A549 (cell line): Measurements from ENCODE around the gene ZFAND2B. TPM values are rescaled to one million over a fixed set of nuclear protein-coding genes. Genes with fewer than 3 reads are reported as not detected.

Source experiments
- ATAC-seq, 2 experiments: fragments of 200-7000 bp in 1 of 2; fragments of >200 bp in 1 of 2; cut with Nextera tagmentation in 1 of 2; cut with Tn5 transposase in 1 of 2; 3 replicates each; pipeline versions ENCODE4 v1.8.0 to v1.9.1; 2018 to 2020; ENCODE audit warnings: mild to moderate bottlenecking in 1 of 2, moderate library complexity in 1 of 2
- CTCF ChIA-PET: fragments of 300-600 bp; sonication (Branson Sonifier 250); formaldehyde crosslinking; extraction: SDS; loops from one replicate; lab custom pipeline; 2021; ENCODE audit warnings: antibody characterized with exemption, inconsistent platforms; lab: Yijun Ruan, JAX
- POLR2A ChIA-PET: fragments of 350-600 bp; formaldehyde crosslinking; extraction: SDS; loops from one replicate; lab custom pipeline; 2021; ENCODE audit warnings: antibody characterized with exemption, inconsistent platforms; lab: Yijun Ruan, JAX
- DNase-seq, 2 experiments: peaks; one replicate each; pipeline versions ENCODE4 v3.0.0 to v3.0.0-alpha.2; 2011 to 2016; ENCODE audit warnings: low read depth in 1 of 2, low spot score in 1 of 2
- FAIRE-seq: peaks from 2 replicates; lab custom pipeline; 2011; peaks lifted over from hg19 to GRCh38; lab: Jason Lieb, UNC
- H3K27ac ChIP-seq, 2 experiments: fragments of >200 bp; sonication (Bioruptor Twin); formaldehyde crosslinking; 3 replicates each; pipeline ENCODE4 v1.5.1; 2016 to 2017
- H3K4me1 ChIP-seq: fragments of >200 bp; sonication (Bioruptor Twin); formaldehyde crosslinking; 3 replicates; pipeline ENCODE4 v1.6.1; 2016
- H3K4me2 ChIP-seq: fragments of >200 bp; sonication (Bioruptor Twin); formaldehyde crosslinking; 3 replicates; pipeline ENCODE4 v1.6.1; 2016
- H3K4me3 ChIP-seq: fragments of >200 bp; sonication (Bioruptor Twin); formaldehyde crosslinking; 3 replicates; pipeline ENCODE4 v1.5.1; 2016
- H3K9me3 ChIP-seq: fragments of >200 bp; sonication (Bioruptor Twin); formaldehyde crosslinking; 3 replicates; pipeline ENCODE4 v1.6.1; 2016
- BHLHE40 ChIP-seq: IDR thresholded peaks from 2 replicates; pipeline ENCODE4 v1.6.1; 2012; ENCODE audit warnings: low read depth, low read length, inconsistent platforms
- ESRRA ChIP-seq: fragments of 150-350 bp; IDR thresholded peaks from 2 replicates; pipeline ENCODE4 v1.6.1; 2014; ENCODE audit warnings: mild to moderate bottlenecking, low read length, borderline replicate concordance
- HOXB5 ChIP-seq: fragments of 250-450 bp; sonication (Bioruptor Pico); IDR thresholded peaks from 2 replicates; pipeline ENCODE4 v1.5.0; 2020; ENCODE audit warnings: mild to moderate bottlenecking, moderate library complexity
- NFE2L2 ChIP-seq: fragments of 150-350 bp; conservative IDR thresholded peaks from 2 replicates; pipeline ENCODE4 v1.6.1; 2014; ENCODE audit warnings: low read length
- POLR2A ChIP-seq: IDR thresholded peaks from 2 replicates; pipeline ENCODE4 v1.6.1; 2012; ENCODE audit warnings: mild to moderate bottlenecking, low read length
- RAD21 ChIP-seq, 2 experiments: fragments of >200 bp in 1 of 2; sonication (Bioruptor Twin) in 1 of 2; formaldehyde crosslinking in 1 of 2; IDR thresholded peaks in 1 of 2; conservative IDR thresholded peaks in 1 of 2; 2 replicates in 1 of 2; 3 replicates in 1 of 2; pipeline ENCODE4 v1.6.1; 2012 to 2018; ENCODE audit warnings: inconsistent platforms in 1 of 2
- RARB ChIP-seq: fragments of 250-450 bp; sonication (Bioruptor Pico); IDR thresholded peaks from 2 replicates; pipeline ENCODE4 v1.8.0; 2021; ENCODE audit warnings: mild to moderate bottlenecking, moderate library complexity
- REST ChIP-seq: fragments of 200-600 bp; sonication (generic); IDR thresholded peaks from 2 replicates; pipeline ENCODE4 v1.6.1; 2016; ENCODE audit warnings: antibody characterized with exemption, mild to moderate bottlenecking, moderate library complexity
- SMC3 ChIP-seq: fragments of >200 bp; sonication (Bioruptor Twin); formaldehyde crosslinking; IDR thresholded peaks from 3 replicates; pipeline ENCODE4 v1.6.1; 2018; ENCODE audit warnings: inconsistent platforms
- TFCP2L1 ChIP-seq: fragments of 250-450 bp; sonication (Bioruptor Pico); IDR thresholded peaks from 2 replicates; pipeline ENCODE4 v1.5.0; 2021; ENCODE audit warnings: mild to moderate bottlenecking
- USF2 ChIP-seq: fragments of 450-650 bp; IDR thresholded peaks from 2 replicates; pipeline ENCODE4 v1.6.1; 2014; ENCODE audit warnings: antibody characterized with exemption
- whole genome bisulfite sequencing: methylation state at CpG from one replicate; pipeline ENCODE4 v1.1.6; 2017; ENCODE audit errors: missing lambda C conversion rate; 5-methylcytosine and 5-hydroxymethylcytosine counted together
- polyA plus RNA-seq, 4 experiments: library from polyadenylated mRNA; depleted of rRNA in 3 of 4; stranded (reverse); fragments of >200 nt; fragmentation: RNase III in 1 of 4; extraction: RNeasy Plus Mini Kit Qiagen cat#74134 plus additional on column Dnase treatment in 1 of 4; gene quantifications; 2 replicates in 3 of 4; 3 replicates in 1 of 4; pipeline ENCODE4 v1.2.3, GENCODE V29; 2011 to 2017
- TF ChIP-seq, protein P1 (sequence below): IDR thresholded peaks from 2 replicates; pipeline ENCODE4 v1.6.1; 2012
- TF ChIP-seq, protein P2 (sequence below): fragments of 250-450 bp; sonication (Bioruptor Pico); IDR thresholded peaks from 2 replicates; pipeline ENCODE4 v1.5.0; 2020; ENCODE audit warnings: low read depth, mild to moderate bottlenecking, moderate library complexity
- TF ChIP-seq, protein P3 (sequence below): fragments of >200 bp; sonication (Bioruptor Twin); formaldehyde crosslinking; IDR thresholded peaks from 2 replicates; pipeline ENCODE4 v1.6.1; 2016
- TF ChIP-seq, protein P4 (sequence below): fragments of >200 bp; sonication (Bioruptor Twin); formaldehyde crosslinking; IDR thresholded peaks from 3 replicates; pipeline ENCODE4 v1.6.1; 2016

Gene ZFAND2B
- polyA plus RNA-seq, 2 of the 4 experiments (the other 2 are of a cell fraction): 21.2 to 29.1 TPM

GRCh38 chr2:219218732-219219701 lies 12.4 kb downstream of the ZFAND2B start, which contains the start of gene ABCB6 (continued):
- TF ChIP-seq, protein P1, sequence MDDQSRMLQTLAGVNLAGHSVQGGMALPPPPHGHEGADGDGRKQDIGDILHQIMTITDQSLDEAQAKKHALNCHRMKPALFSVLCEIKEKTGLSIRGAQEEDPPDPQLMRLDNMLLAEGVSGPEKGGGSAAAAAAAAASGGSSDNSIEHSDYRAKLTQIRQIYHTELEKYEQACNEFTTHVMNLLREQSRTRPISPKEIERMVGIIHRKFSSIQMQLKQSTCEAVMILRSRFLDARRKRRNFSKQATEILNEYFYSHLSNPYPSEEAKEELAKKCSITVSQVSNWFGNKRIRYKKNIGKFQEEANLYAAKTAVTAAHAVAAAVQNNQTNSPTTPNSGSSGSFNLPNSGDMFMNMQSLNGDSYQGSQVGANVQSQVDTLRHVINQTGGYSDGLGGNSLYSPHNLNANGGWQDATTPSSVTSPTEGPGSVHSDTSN: peak; percentile 35
- TF ChIP-seq USF2 (peak; percentile 95), RAD21 (conservative IDR thresholded peaks at IDR 0.05 in 1 of 2, IDR thresholded peaks at IDR 0.05 in 1 of 2) (no peak), BHLHE40 (peak; percentile 70; the same call in 1 of the 2 replicates), NFE2L2 (no peak), SMC3 (no peak), REST (no peak), POLR2A (peak; percentile 94), RARB (CRISPR knock-in tag) (no peak), ESRRA (no peak), HOXB5 (CRISPR knock-in tag) (no peak)
- TF ChIP-seq, protein P2, sequence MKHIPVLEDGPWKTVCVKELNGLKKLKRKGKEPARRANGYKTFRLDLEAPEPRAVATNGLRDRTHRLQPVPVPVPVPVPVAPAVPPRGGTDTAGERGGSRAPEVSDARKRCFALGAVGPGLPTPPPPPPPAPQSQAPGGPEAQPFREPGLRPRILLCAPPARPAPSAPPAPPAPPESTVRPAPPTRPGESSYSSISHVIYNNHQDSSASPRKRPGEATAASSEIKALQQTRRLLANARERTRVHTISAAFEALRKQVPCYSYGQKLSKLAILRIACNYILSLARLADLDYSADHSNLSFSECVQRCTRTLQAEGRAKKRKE: peak; percentile 9; the same call in 1 of the 2 replicates
- TF ChIP-seq, protein P3, sequence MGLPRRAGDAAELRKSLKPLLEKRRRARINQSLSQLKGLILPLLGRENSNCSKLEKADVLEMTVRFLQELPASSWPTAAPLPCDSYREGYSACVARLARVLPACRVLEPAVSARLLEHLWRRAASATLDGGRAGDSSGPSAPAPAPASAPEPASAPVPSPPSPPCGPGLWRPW: no peak
- TF ChIP-seq, protein P4, sequence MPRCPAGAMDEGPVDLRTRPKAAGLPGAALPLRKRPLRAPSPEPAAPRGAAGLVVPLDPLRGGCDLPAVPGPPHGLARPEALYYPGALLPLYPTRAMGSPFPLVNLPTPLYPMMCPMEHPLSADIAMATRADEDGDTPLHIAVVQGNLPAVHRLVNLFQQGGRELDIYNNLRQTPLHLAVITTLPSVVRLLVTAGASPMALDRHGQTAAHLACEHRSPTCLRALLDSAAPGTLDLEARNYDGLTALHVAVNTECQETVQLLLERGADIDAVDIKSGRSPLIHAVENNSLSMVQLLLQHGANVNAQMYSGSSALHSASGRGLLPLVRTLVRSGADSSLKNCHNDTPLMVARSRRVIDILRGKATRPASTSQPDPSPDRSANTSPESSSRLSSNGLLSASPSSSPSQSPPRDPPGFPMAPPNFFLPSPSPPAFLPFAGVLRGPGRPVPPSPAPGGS: peak; percentile 66; the same call in 1 of the 3 replicates
- TF ChIP-seq, all 56 proteins: peak for 15

- ChIA-PET CTCF (interaction anchor here (0.7 to 7.3 kb wide), 10 partner anchors 9 to 311 kb away, joined by 3 to 79 read pairs (median 4); partner anchors contain the start of genes ANKZF1, ATG9A and DNAJB2), POLR2A (interaction anchor here (2.5 to 3.8 kb wide), 3 partner anchors 13 to 54 kb away, joined by 19 to 25 read pairs (median 22); partner anchors contain the start of gene ZFAND2B)
- WGBS: 96% methylated on average over 18 of the region's 18 CpGs
- Histone ChIP-seq H3K4me3 (no peak overlapping the region), H3K27ac (no peak overlapping the region; a peak in 1 of 6 replicates), H3K9me3 (no peaks in the 10 kb centered on the region), H3K4me1 (peaks cover 30% of the 10 kb centered on the region), H3K4me2 (no peak overlapping the region)
- no peak for FAIRE-seq
- DNase-seq: no peak
- TF ChIP-seq TFCP2L1 (CRISPR knock-in tag): no peak
- ATAC-seq: no peak
Measured at GRCh38 chr2:219219784-219220532, 13.4 kb downstream of the ZFAND2B start.
